Gastroesophageal sphincter (tissue), 4 donors: ENCODE measurements around the gene CRIM1. TPM values are rescaled to one million over a fixed set of nuclear protein-coding genes. Genes with fewer than 3 reads are reported as not detected.

Experiments
- ATAC-seq: fragments of 150-250 bp; one replicate; pipeline ENCODE4 v1.9.1; 2016; ENCODE audit warnings: mild to moderate bottlenecking, moderate library complexity
- H3K27ac ChIP-seq, 4 donors: fragments of 200-600 bp; sonication (generic) in 3 of 4; 1 replicate in 3 of 4; 2 replicates in 1 of 4; pipeline ENCODE4 v1.5.1; 2016 to 2019
- H3K27me3 ChIP-seq: fragments of 200-600 bp; sonication (generic); one replicate; pipeline ENCODE4 v1.5.1; 2019
- H3K36me3 ChIP-seq, 2 donors: fragments of 200-600 bp; sonication (generic); one replicate each; pipeline ENCODE4 v1.5.1; 2019; ENCODE audit warnings: control low read depth in 1 of 2
- H3K4me1 ChIP-seq, 3 donors: fragments of 200-600 bp; sonication (generic); 1 replicate in 2 of 3; 2 replicates in 1 of 3; pipeline ENCODE4 v1.5.1; 2016 to 2019; ENCODE audit warnings: control low read depth in 2 of 3
- H3K4me3 ChIP-seq, 2 donors: fragments of 200-600 bp; sonication (generic); one replicate each; pipeline ENCODE4 v1.5.1; 2019; ENCODE audit warnings: mild to moderate bottlenecking in 1 of 2, moderate library complexity in 1 of 2
- H3K9me3 ChIP-seq, 3 donors: fragments of 200-600 bp; sonication (generic); one replicate each; pipeline ENCODE4 v1.5.1; 2017 to 2019; ENCODE audit warnings: control low read depth in 2 of 3
- CTCF ChIP-seq, 4 experiments: fragments of 200-600 bp in 2 of 4; fragments of 450-650 bp in 2 of 4; sonication (generic) in 1 of 4; IDR thresholded peaks; one replicate each; pipeline ENCODE4 v1.5.1; 2017 to 2019; ENCODE audit warnings: antibody characterized with exemption in 4 of 4, mild to moderate bottlenecking in 2 of 4, moderate library complexity in 2 of 4
- EP300 ChIP-seq: sonication (generic); formaldehyde crosslinking; IDR thresholded peaks from one replicate; pipeline ENCODE4 v1.6.1; 2017; ENCODE audit warnings: antibody characterized with exemption, mild to moderate bottlenecking
- POLR2A ChIP-seq, 2 donors: fragments of 450-650 bp; IDR thresholded peaks; one replicate each; pipeline ENCODE4 v1.6.1; 2017; ENCODE audit warnings: antibody characterized with exemption in 2 of 2, mild to moderate bottlenecking in 2 of 2, moderate library complexity in 1 of 2
- POLR2AphosphoS5 ChIP-seq: sonication (generic); formaldehyde crosslinking; IDR thresholded peaks from one replicate; pipeline ENCODE4 v1.6.1; 2017; ENCODE audit warnings: antibody characterized with exemption
- WGBS, 2 donors: methylation state at CpG; one replicate each; pipeline ENCODE4 v1.1.5; 2018; ENCODE audit warnings: low coverage in 1 of 2; 5-methylcytosine and 5-hydroxymethylcytosine counted together
- total RNA-seq, 4 donors: library from RNA; depleted of rRNA; stranded (reverse); fragments of >200 nt; gene quantifications; one replicate each; pipeline ENCODE4 v1.1.0, GENCODE V29; 2016

CRIM1 gene
- total RNA-seq, 4 donors from 2014 or later, result 150 to 342 (median 203) TPM

GRCh38 chr2:36483290-36483689, 127.7 kb downstream of the CRIM1 start:
- 86 to 95% methylated on average over 1 to 2 of the region's 4 CpGs for WGBS, 2 donors
- H3K36me3 ChIP-seq, result peaks cover 0 to 50% of the 10 kb centered on the region in 2 donors
- peak overlapping the region in 3 of 4 donors; percentile 80 to 86 (median 82) for H3K27ac ChIP-seq
- H3K27me3 ChIP-seq, result no peaks in the 10 kb centered on the region
- ATAC-seq, result no peak
- H3K9me3 ChIP-seq, result no peaks in the 10 kb centered on the region
- no peak overlapping the region for H3K4me3 ChIP-seq
- peaks cover 26 to 73% (median 50%) of the 10 kb centered on the region in 3 donors for H3K4me1 ChIP-seq
- no peak for TF ChIP-seq POLR2A (IDR thresholded peaks at IDR 0.05)
- TF ChIP-seq EP300, result no peak
- TF ChIP-seq POLR2AphosphoS5, result no peak
- TF ChIP-seq CTCF (IDR thresholded peaks at IDR 0.05), result no peak

DNA sequence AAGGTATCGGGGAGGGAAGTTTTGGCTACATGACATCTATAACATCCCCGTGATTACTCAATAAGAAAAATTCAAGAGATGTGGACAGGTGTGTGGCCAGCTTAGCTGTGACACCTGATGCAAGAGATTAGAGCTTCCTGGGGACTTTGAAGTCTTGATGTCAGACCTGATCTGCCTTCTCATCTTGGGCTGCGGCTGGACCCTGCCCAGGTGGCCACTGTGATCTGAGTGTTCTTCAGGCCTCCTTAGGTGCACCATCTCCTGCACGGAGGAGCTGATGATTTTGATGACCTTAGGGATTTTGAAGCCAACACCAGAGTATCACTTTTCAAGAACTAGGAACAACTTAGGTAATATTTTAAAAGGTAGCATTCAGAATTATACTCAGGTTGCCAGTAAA, 128.9 kb downstream of the CRIM1 start:
- peak overlapping the region; percentile 80 to 90 (median 84) for H3K27ac ChIP-seq
- WGBS, 2 donors, result 89 to 100% methylated on average over 3 to 4 of the region's 4 CpGs
- H3K4me3 ChIP-seq, result no peak overlapping the region
- no peaks in the 10 kb centered on the region for H3K27me3 ChIP-seq
- H3K4me1 ChIP-seq, result peaks cover 24 to 76% (median 55%) of the 10 kb centered on the region in 3 donors
- ATAC-seq, result no peak
- H3K9me3 ChIP-seq, result no peaks in the 10 kb centered on the region
- peaks cover 0 to 41% of the 10 kb centered on the region in 2 donors for H3K36me3 ChIP-seq
- TF ChIP-seq POLR2AphosphoS5 (no peak), POLR2A (IDR thresholded peaks at IDR 0.05) (no peak), EP300 (no peak), CTCF (IDR thresholded peaks at IDR 0.05) (no peak)

DNA sequence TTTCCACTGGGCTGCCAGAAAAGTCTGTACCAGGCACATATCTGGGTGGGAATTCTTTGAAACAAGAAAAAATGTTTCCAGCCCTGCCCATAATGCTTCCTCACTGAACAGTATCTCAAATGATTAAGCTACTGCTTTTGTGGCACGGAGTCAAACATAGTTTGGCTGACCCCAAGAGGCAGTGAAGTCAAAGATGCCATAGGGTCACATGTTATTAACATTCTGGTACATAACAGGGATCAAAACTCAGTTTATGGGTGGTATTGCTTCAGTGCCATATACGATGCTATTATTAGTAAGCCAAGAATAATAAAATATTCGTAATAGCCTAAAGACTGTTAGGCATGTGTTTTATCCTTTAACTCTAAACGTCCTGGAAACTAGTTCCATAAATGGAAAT, 129.9 kb downstream of the CRIM1 start:
- no peak overlapping the region for H3K4me3 ChIP-seq
- WGBS, 2 donors, result 16 to 24% methylated on average over 3 to 4 of the region's 4 CpGs
- peaks cover 24 to 80% (median 62%) of the 10 kb centered on the region in 3 donors for H3K4me1 ChIP-seq
- no peak for TF ChIP-seq POLR2A (IDR thresholded peaks at IDR 0.05)
- peak; percentile 50 for TF ChIP-seq POLR2AphosphoS5
- no peak for TF ChIP-seq CTCF (IDR thresholded peaks at IDR 0.05)
- TF ChIP-seq EP300, result no peak
- H3K36me3 ChIP-seq, result peaks cover 0 to 34% of the 10 kb centered on the region in 2 donors
- peak; percentile 43 for ATAC-seq
- H3K9me3 ChIP-seq, result no peaks in the 10 kb centered on the region
- H3K27ac ChIP-seq, result peak overlapping the region; percentile 80 to 90 (median 84)
- H3K27me3 ChIP-seq, result no peaks in the 10 kb centered on the region

GRCh38 chr2:36486521-36487044, 131.0 kb downstream of the CRIM1 start:
- 44 to 50% methylated on average over 1 of the region's 1 CpG for whole genome bisulfite sequencing, 2 donors

More at GRCh38 chr2:36486521-36487044, 131.0 kb downstream of the CRIM1 start:
- H3K4me1 ChIP-seq, result peaks cover 24 to 88% (median 65%) of the 10 kb centered on the region in 3 donors
- no peaks in the 10 kb centered on the region for H3K9me3 ChIP-seq
- H3K27ac ChIP-seq, result peak overlapping the region; percentile 80 to 90 (median 84)
- no peaks in the 10 kb centered on the region for H3K27me3 ChIP-seq
- no peak for TF ChIP-seq POLR2A (IDR thresholded peaks at IDR 0.05)
- TF ChIP-seq EP300, result no peak
- no peak for TF ChIP-seq CTCF (IDR thresholded peaks at IDR 0.05)
- peak; percentile 88 for TF ChIP-seq POLR2AphosphoS5
- H3K36me3 ChIP-seq, result peaks cover 0 to 27% of the 10 kb centered on the region in 2 donors
- ATAC-seq, result peak; percentile 72
- H3K4me3 ChIP-seq, result no peak overlapping the region
